ENCODE results near the gene ILKAP. TPM values are rescaled to one million over a fixed set of nuclear protein-coding genes. Genes with fewer than 3 reads are reported as not detected.

ILKAP gene
- total and polyA plus RNA-seq, 11 donors: 12.4 to 41.7 (median 24.0) TPM

DNA sequence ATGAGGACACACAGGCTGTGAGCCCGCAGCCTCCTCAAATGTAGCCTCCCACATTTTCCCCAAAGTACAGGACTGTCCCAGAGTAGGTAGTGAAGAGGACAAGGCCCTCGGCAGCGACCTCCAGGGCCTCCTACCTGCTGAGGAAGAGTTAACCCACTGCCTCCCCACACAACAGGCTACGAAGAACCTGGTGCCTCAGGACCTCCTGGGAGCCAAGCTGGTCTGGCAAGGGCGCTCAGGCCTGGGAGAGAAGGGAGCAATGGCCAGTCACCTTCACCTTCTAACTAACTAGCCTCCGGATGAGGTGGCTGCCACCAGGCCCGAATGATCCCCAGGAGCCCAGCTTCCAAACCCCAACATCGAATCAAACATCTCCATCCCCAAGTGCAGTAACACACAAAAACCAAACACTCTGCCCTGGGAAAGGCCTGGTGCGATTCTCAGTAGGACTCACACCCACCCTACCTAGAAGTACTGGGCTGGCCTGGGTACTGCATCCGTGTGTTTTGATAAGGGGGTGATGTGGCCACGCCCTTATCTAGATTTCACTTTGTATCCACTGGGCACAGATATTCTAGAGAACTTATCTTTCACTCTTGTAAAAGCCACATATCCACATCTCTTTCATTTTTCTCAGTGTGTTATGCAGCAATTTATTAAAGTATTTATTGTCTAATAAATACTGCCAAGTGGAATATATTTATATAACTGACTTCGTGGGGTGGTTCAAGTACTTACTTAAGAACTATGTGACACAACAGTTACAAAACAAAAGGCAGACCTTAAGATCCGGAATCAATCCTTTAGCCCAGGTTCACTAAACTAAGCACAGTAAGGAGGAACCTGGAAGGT, 35.1 kb downstream of the ILKAP start:
- no peak for DNase-seq
- no peak overlapping the region for H3K4me3 ChIP-seq
- ATAC-seq: no peak
- H3K9me3 ChIP-seq: no peaks in the 10 kb centered on the region
- H3K27ac ChIP-seq: peak overlapping the region in 5 of 12 donors; percentile 2 to 59 (median 23)
- peaks cover 0 to 13% (median 7%) of the 10 kb centered on the region in 9 donors for H3K27me3 ChIP-seq
- intact Hi-C loops (cut with DNase I): loop anchor here in 3 of 10 donors (10.0 kb wide), 1 partner anchor 96 kb away; no protein-coding TSS in a partner anchor
- H3K36me3 ChIP-seq: peaks cover 0 to 61% (median 56%) of the 10 kb centered on the region in 9 donors
- TF ChIP-seq, protein P1, sequence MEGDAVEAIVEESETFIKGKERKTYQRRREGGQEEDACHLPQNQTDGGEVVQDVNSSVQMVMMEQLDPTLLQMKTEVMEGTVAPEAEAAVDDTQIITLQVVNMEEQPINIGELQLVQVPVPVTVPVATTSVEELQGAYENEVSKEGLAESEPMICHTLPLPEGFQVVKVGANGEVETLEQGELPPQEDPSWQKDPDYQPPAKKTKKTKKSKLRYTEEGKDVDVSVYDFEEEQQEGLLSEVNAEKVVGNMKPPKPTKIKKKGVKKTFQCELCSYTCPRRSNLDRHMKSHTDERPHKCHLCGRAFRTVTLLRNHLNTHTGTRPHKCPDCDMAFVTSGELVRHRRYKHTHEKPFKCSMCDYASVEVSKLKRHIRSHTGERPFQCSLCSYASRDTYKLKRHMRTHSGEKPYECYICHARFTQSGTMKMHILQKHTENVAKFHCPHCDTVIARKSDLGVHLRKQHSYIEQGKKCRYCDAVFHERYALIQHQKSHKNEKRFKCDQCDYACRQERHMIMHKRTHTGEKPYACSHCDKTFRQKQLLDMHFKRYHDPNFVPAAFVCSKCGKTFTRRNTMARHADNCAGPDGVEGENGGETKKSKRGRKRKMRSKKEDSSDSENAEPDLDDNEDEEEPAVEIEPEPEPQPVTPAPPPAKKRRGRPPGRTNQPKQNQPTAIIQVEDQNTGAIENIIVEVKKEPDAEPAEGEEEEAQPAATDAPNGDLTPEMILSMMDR (IDR thresholded peaks at IDR 0.05): no peak
- TF ChIP-seq POLR2A (IDR thresholded peaks at IDR 0.05): no peak
- H3K4me1 ChIP-seq: peaks cover 0 to 30% (median 7%) of the 10 kb centered on the region in 12 donors
- 81 to 87% (median 85%) methylated on average over 10 to 13 of the region's 13 CpGs for WGBS, 4 donors

DNA sequence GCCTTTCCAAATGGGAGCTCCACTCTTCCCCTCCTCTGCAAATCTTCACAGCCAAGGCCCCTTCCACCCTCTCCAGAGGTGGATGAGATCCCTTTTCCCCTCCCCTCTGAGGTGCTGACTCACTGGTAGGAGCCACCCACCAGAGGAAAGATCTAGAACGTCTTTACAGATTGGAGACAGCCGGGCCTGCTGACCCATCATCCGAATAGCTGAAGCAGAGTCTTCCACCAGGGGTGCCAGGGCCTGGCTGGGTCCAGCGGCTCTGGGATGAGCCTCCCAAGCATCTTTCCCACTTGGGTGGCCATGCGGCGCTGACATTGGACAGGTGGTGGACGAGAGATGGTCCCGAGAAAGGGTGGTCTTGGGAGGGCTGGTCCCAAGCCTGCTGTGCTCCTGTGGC, 35.7 kb downstream of the ILKAP start:
- Histone ChIP-seq H3K27me3 (peaks cover 0 to 16% (median 14%) of the 10 kb centered on the region in 9 donors), H3K4me1 (peaks cover 0 to 32% (median 7%) of the 10 kb centered on the region in 12 donors), H3K9me3 (no peaks in the 10 kb centered on the region), H3K36me3 (peaks cover 0 to 55% (median 50%) of the 10 kb centered on the region in 9 donors), H3K4me3 (no peak overlapping the region), H3K27ac (peak overlapping the region in 1 of 12 donors; percentile 41)
- 77 to 87% (median 85%) methylated on average over 6 to 8 of the region's 8 CpGs for WGBS, 4 donors
- intact Hi-C loops (cut with DNase I): loop anchor here in 3 of 10 donors (10.0 kb wide), 1 partner anchor 97 kb away; no protein-coding TSS in a partner anchor
- no peak for TF ChIP-seq POLR2A (IDR thresholded peaks at IDR 0.05)
- TF ChIP-seq, protein P1 (IDR thresholded peaks at IDR 0.05): no peak
- ATAC-seq (no peak), DNase-seq (peak in 2 of 5 donors; percentile 6 to 25)

DNA sequence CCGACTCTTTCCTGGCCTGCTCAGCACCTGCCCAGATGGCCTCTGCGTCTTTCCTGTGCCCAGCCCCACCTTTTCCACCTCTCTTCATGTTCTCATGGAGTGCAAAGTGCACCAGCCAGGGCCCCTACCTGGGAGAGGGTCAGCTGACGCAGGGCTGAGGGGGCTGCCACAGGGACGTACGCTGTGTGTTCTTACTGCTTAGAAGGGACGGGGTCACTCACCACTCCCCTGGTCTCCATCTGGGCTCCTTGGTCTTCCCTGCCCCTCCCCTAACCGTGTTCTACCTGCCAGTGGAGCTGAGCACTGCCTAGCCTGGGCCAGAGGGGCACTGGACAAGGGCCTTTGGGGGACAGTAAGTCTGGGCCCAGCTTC, 36.2 kb downstream of the ILKAP start:
- H3K27ac ChIP-seq: no peak overlapping the region
- ATAC-seq (peak in 1 of 4 donors; percentile 16), DNase-seq (no peak)
- peaks cover 0 to 32% (median 7%) of the 10 kb centered on the region in 12 donors for H3K4me1 ChIP-seq
- WGBS, 4 donors: 89 to 95% (median 90%) methylated on average over 5 to 7 of the region's 7 CpGs
- peaks cover 0 to 50% (median 45%) of the 10 kb centered on the region in 9 donors for H3K36me3 ChIP-seq
- H3K4me3 ChIP-seq: no peak overlapping the region
- H3K27me3 ChIP-seq: peaks cover 0 to 18% (median 14%) of the 10 kb centered on the region in 9 donors
- intact Hi-C loops (cut with DNase I): loop anchor here in 3 of 10 donors (10.0 kb wide), 1 partner anchor 97 kb away; no protein-coding TSS in a partner anchor
- TF ChIP-seq, protein P1 (IDR thresholded peaks at IDR 0.05): no peak
- TF ChIP-seq POLR2A (IDR thresholded peaks at IDR 0.05): no peak
- no peaks in the 10 kb centered on the region for H3K9me3 ChIP-seq
